Astrocyte (in vitro differentiated cells and primary cell): Measurements from ENCODE around the gene OSM. TPM values are rescaled to one million over a fixed set of nuclear protein-coding genes. Genes with fewer than 3 reads are reported as not detected.

Experiments
- DNase-seq: peaks from one replicate; pipeline ENCODE4 v3.0.0-alpha.2; 2010; ENCODE audit warnings: low read depth
- FAIRE-seq: peaks from 2 replicates; lab custom pipeline; 2011; peaks lifted over from hg19 to GRCh38; lab: Jason Lieb, UNC
- H2AFZ ChIP-seq: 2 replicates; pipeline ENCODE4 v1.6.0; 2012; ENCODE audit warnings: low read depth, low read length, inconsistent platforms
- H3K27ac ChIP-seq: 2 replicates; pipeline ENCODE4 v1.5.1; 2011; ENCODE audit warnings: low read depth, low read length, inconsistent platforms
- H3K27me3 ChIP-seq: 2 replicates; pipeline ENCODE4 v1.6.0; 2011; ENCODE audit warnings: low read length, inconsistent platforms; ENCODE audit not compliant: insufficient read depth
- H3K36me3 ChIP-seq: 2 replicates; pipeline ENCODE4 v1.5.1; 2011; ENCODE audit warnings: low read length, inconsistent platforms; ENCODE audit not compliant: insufficient read depth
- H3K4me1 ChIP-seq: 2 replicates; pipeline ENCODE4 v1.5.1; 2011; ENCODE audit warnings: low read length, inconsistent platforms; ENCODE audit not compliant: insufficient read depth
- H3K4me2 ChIP-seq: 2 replicates; pipeline ENCODE4 v1.6.0; 2012; ENCODE audit warnings: low read length, inconsistent platforms
- H3K4me3 ChIP-seq: 2 replicates; pipeline ENCODE4 v1.5.1; 2011; ENCODE audit warnings: low read depth, mild to moderate bottlenecking, low read length, inconsistent platforms; ENCODE audit not compliant: insufficient read depth
- H3K79me2 ChIP-seq: 2 replicates; pipeline ENCODE4 v1.6.0; 2012; ENCODE audit warnings: mild to moderate bottlenecking, low read length, inconsistent platforms; ENCODE audit not compliant: insufficient read depth
- H3K9ac ChIP-seq: 2 replicates; pipeline ENCODE4 v1.6.0; 2012; ENCODE audit warnings: mild to moderate bottlenecking, low read length, inconsistent platforms
- H3K9me3 ChIP-seq: 2 replicates; pipeline ENCODE4 v1.5.1; 2012; ENCODE audit warnings: low read depth, mild to moderate bottlenecking, low read length, inconsistent platforms; ENCODE audit not compliant: insufficient read depth
- H4K20me1 ChIP-seq: 2 replicates; pipeline ENCODE4 v1.6.0; 2012; ENCODE audit warnings: low read length, inconsistent platforms; ENCODE audit not compliant: insufficient read depth
- H3K27ac Mint-ChIP-seq: one replicate; pipeline ENCODE4 v1.8.0; 2021; ENCODE audit warnings: mild to moderate bottlenecking, mixed read lengths; ENCODE audit not compliant: unreplicated experiment
- H3K27me3 Mint-ChIP-seq: one replicate; pipeline ENCODE4 v1.8.0; 2021; ENCODE audit warnings: low read depth, mixed read lengths; ENCODE audit not compliant: unreplicated experiment
- H3K36me3 Mint-ChIP-seq: one replicate; pipeline ENCODE4 v1.8.0; 2021; ENCODE audit warnings: low read depth, mixed read lengths; ENCODE audit not compliant: unreplicated experiment
- H3K4me1 Mint-ChIP-seq: one replicate; pipeline ENCODE4 v1.8.0; 2021; ENCODE audit warnings: low read depth, mixed read lengths; ENCODE audit not compliant: unreplicated experiment
- H3K4me3 Mint-ChIP-seq: one replicate; pipeline ENCODE4 v1.8.0; 2021; ENCODE audit warnings: mild to moderate bottlenecking, moderate library complexity, mixed read lengths; ENCODE audit not compliant: unreplicated experiment
- H3K9me3 Mint-ChIP-seq: one replicate; pipeline ENCODE4 v1.8.0; 2021; ENCODE audit warnings: mild to moderate bottlenecking, mixed read lengths; ENCODE audit not compliant: unreplicated experiment
- EZH2 ChIP-seq: IDR thresholded peaks from 2 replicates; pipeline ENCODE4 v1.6.1; 2012; ENCODE audit warnings: mild to moderate bottlenecking, low read length, inconsistent platforms; ENCODE audit not compliant: insufficient read depth
- total RNA-seq: library from RNA; stranded (reverse); gene quantifications from 2 replicates; pipeline ENCODE4 v1.2.1, GENCODE V29; 2021
- TF ChIP-seq, protein P1 (sequence below): IDR thresholded peaks from 2 replicates; pipeline ENCODE4 v1.5.1; 2011; ENCODE audit warnings: low read depth, mild to moderate bottlenecking, inconsistent platforms, low read length, moderate library complexity; ENCODE audit not compliant: insufficient read depth

The OSM gene
- total RNA-seq, 1 donor from 2014 or later: not detected

DNA sequence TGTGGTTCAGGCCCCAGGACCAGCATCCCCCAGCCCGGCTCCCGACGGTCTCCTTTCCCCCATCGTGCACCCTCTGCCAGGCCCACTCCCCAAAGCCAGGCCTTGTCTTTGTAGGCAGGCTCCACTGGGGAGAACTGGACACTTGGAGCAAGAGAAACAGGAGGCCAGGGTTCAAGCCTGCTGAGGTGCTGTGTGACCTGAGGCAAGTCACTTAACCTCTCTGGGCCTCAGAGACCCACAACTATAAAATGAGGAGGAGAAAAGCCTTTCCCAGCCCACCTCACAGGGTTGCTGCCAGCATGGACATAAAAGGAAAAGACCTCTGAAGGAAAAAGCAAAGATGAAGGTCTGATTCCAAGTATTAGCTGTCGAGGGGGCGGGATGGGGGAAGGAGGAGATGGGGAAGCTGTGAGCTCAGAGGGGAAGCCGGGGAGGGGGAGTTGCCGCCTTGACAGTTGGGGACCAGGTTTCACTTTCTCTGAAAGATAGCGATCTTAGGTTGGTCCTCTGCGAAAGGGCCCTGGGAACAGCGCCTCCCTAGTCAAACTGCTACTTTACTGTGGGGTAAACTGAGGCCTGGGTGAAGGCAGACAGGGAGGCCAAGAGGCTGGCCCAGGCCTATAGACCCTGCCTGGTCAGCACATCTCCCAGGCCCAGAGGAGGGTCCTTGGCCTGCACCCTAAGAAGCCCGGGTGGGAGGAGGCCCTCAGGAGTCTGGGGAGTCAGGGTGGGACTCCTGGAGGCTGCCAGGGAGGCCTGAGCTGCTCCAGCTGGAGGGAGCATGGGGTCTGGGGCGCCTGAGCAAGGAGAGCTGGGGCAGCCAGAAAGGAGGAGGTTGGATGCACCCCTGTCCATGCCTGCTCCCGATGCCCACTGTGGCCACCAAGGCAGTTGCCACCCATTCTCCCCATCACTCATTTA is 991 bp upstream of the OSM start:
- Histone ChIP-seq H2AFZ (no peak overlapping the region), H3K4me3 (no peak overlapping the region), H3K9ac (no peak overlapping the region), H3K4me1 (peaks cover 10% of the 10 kb centered on the region), H3K27ac (no peak overlapping the region), H3K9me3 (no peaks in the 10 kb centered on the region), H3K79me2 (no peaks in the 10 kb centered on the region), H3K36me3 (no peaks in the 10 kb centered on the region), H3K27me3 (no peaks in the 10 kb centered on the region), H4K20me1 (no peaks in the 10 kb centered on the region), H3K4me2 (no peak overlapping the region)
- DNase-seq (no peak), FAIRE-seq (no peak)
- H3K9me3 Mint-ChIP-seq: no peaks in the 10 kb centered on the region
- no peak for TF ChIP-seq EZH2
- TF ChIP-seq, protein P1, sequence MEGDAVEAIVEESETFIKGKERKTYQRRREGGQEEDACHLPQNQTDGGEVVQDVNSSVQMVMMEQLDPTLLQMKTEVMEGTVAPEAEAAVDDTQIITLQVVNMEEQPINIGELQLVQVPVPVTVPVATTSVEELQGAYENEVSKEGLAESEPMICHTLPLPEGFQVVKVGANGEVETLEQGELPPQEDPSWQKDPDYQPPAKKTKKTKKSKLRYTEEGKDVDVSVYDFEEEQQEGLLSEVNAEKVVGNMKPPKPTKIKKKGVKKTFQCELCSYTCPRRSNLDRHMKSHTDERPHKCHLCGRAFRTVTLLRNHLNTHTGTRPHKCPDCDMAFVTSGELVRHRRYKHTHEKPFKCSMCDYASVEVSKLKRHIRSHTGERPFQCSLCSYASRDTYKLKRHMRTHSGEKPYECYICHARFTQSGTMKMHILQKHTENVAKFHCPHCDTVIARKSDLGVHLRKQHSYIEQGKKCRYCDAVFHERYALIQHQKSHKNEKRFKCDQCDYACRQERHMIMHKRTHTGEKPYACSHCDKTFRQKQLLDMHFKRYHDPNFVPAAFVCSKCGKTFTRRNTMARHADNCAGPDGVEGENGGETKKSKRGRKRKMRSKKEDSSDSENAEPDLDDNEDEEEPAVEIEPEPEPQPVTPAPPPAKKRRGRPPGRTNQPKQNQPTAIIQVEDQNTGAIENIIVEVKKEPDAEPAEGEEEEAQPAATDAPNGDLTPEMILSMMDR: no peak
- H3K36me3 Mint-ChIP-seq: no peaks in the 10 kb centered on the region
- H3K27me3 Mint-ChIP-seq: peaks cover 6% of the 10 kb centered on the region
- peak overlapping the region; percentile 18 for H3K27ac Mint-ChIP-seq
- peaks cover 6% of the 10 kb centered on the region for H3K4me1 Mint-ChIP-seq
- no peak overlapping the region for H3K4me3 Mint-ChIP-seq

- Histone ChIP-seq H3K79me2 (no peaks in the 10 kb centered on the region), H3K27me3 (no peaks in the 10 kb centered on the region), H4K20me1 (no peaks in the 10 kb centered on the region), H3K9ac (no peak overlapping the region), H2AFZ (no peak overlapping the region), H3K27ac (no peak overlapping the region), H3K36me3 (no peaks in the 10 kb centered on the region), H3K9me3 (no peaks in the 10 kb centered on the region), H3K4me2 (no peak overlapping the region), H3K4me3 (no peak overlapping the region), H3K4me1 (peaks cover 7% of the 10 kb centered on the region)
- no peak overlapping the region for H3K27ac Mint-ChIP-seq
- FAIRE-seq (no peak), DNase-seq (no peak)
- no peaks in the 10 kb centered on the region for H3K36me3 Mint-ChIP-seq
- no peak for TF ChIP-seq EZH2
- TF ChIP-seq, protein P1: no peak
- peaks cover 3% of the 10 kb centered on the region for H3K27me3 Mint-ChIP-seq
- peaks cover 12% of the 10 kb centered on the region for H3K4me1 Mint-ChIP-seq
- H3K4me3 Mint-ChIP-seq: no peak overlapping the region
- no peaks in the 10 kb centered on the region for H3K9me3 Mint-ChIP-seq
Observed at GRCh38 chr22:30265823-30266444, 717 bp downstream of the OSM start.
